GM21717 (cell line): Measurements from ENCODE around the gene ZCCHC7.
A peak's percentile ranks its signal among the peaks of the same experiment; 100 is the strongest.

Experiments
- ATAC-seq: cut with Tn5 transposase; IDR thresholded peaks from one replicate; pipeline ENCODE4 v1.9.1; 2021; ENCODE audit warnings: mild to moderate bottlenecking, moderate library complexity; ENCODE audit not compliant: unreplicated experiment

Gene ZCCHC7

DNA sequence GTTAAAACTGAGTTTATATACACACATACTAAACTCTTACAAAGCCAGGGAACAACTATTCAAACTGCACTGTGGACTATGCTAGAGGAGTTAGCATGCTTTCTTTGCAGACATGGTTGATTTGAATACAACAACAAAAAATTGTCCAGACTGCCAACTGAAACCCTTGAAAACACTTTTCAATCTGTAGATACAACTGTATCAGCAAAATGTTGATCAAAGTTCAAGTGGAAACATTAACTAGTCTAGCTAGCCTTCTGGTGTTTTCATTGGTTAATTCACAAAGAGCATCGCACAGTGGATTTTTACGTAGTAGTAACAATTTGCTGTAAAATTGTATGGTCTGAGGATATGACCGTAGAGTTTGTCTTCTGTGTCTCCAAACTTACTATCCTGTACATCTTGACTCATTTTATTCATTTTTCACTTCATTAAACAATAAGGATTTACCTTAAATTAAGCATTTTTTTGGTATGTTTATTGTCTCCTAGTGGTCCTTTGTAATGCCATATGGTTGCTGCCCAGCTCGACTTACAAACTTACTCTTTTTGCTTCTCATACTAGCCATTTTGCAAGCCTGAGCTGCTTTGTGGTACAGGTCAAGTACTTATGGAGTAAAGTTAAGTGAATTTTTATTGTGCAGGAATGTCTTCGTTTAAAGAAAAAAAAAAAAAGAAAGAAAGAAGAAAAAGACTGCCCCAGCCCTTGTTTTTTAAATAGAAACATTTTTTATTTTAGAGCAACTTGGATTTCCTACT, 123.4 kb downstream of the ZCCHC7 start:
- ATAC-seq, result no peak

- ATAC-seq, result no peak
These were observed 126.5 kb downstream of the ZCCHC7 start for GRCh38 chr9:37246826-37247225.

GRCh38 chr9:37248651-37249163, 128.3 kb downstream of the ZCCHC7 start:
- ATAC-seq, result no peak

DNA sequence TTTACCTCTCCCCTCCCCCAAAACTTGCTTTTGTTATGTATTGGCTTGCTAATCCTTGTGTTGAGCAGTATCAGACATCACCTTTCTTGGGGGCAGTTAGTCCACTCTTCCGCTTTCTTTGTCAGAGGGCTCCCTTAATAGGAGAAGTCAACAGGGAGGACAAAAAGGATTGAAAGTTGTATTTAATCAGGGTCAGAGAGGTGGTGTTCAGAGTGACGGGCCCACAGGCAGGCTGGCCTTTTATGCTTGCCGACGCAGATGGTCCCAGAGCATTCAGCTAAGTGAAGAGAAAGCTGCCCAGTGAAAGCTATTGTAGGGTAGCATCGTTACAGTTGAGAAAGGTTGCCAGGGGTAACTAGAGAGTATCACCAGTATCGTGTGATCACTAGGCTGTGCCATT, 131.1 kb downstream of the ZCCHC7 start:
- no peak for ATAC-seq

GRCh38 chr9:37253377-37253937, 133.1 kb downstream of the ZCCHC7 start:
- no peak for ATAC-seq

GRCh38 chr9:37255187-37255586, 134.8 kb downstream of the ZCCHC7 start:
- no peak for ATAC-seq

DNA sequence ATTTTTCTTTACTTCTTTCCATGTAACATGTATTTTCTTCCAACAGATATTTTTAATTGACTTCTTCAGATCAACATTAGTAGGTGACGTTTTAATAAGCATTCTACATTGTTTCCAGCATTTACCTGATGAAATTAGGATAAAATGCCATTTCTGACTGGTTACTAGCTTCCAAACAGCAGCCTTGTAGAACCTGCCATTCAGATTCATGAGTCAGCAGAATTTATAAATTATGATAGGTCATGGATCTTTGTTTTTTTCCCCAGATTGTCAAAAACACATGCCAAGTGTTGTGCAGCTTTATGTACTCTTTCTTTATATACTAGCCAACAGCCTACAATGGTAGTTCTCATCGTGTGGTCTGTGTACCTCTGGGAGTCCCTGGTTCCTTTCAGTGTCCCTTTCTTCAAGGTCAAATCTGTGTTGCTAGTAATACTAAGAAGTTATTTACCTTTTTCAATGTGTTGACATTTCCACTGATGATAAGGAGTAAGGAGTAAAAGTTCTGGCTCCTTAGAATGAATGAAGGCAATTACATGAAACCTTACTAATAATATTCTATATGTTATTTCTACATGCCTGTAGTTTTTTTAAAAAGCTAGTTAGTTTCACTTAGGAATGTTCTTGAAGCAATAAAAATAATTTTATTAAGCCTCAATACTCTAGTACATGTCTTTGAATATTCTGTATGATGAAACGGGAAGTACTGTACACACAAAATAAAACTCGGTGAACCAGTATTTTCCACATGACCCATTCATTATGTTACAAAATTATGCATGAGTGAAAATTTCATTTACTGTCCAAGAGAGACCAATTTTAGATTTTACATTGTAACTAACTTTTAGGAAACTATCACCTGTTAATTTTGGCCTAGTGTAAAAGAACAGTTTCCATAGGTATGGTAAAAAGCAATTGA, 135.8 kb downstream of the ZCCHC7 start:
- ATAC-seq, result no peak

DNA sequence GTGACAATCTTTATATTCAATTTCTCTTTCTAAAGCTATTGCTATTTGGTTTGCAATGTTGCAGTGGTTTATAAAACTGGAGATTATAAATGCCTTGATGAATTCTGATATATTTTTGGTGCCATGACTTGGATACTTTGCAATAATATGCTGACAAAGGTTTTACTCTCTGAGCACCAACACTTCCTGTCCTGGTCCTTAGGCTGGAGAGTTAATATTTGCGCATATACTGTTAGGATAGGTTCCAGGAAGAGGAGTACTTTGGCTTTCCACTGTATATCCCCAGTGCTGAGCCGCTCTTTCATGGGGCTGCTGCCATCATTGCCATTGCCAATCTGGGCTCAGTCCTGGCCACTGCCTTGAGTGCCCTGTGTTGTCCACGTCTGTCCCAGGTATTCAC, 139.6 kb downstream of the ZCCHC7 start:
- ATAC-seq, result no peak

GRCh38 chr9:37262410-37262809, 142.0 kb downstream of the ZCCHC7 start:
- ATAC-seq, result no peak

DNA sequence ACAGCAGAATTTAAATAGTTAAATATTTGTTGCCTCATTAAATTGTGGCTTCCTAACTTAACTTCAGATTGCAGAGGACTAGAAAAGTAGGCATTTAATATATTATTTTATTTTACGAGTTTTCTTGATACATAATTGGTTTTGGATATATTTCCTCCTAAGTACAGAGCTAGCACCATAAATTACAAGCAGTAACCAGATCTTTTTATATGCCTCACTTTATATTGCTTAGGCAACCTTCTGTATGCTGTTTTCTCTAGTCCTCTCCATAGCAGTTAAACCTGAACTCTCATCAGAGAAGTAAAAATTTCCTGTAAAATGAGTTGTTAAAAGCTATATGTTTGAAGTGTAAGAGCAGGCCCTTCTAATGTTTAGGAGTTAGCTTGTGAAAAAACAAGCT, 144.2 kb downstream of the ZCCHC7 start:
- no peak for ATAC-seq

DNA sequence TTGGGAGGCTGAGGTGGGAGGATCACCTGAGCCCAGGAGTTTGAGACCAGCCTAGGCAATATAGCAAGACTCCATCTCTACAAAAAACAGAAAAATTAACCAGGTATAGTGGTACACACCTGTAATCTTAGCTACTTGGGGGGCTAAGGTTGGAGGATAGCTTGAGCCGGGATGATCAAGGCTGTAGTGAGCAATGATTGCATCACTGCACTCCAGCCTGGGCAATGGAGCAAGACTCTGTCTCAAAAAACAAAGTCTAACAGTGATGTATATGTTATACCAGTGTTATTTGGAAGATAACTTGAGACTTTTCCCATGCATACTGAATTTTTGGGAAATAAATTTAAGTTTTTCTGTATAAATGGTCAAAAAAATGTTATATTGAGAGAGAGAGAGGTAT, 146.3 kb downstream of the ZCCHC7 start:
- no peak for ATAC-seq

GRCh38 chr9:37269221-37269620, 148.8 kb downstream of the ZCCHC7 start:
- ATAC-seq, result no peak

- ATAC-seq, result no peak
These were observed 151.3 kb downstream of the ZCCHC7 start for GRCh38 chr9:37271679-37272078.

DNA sequence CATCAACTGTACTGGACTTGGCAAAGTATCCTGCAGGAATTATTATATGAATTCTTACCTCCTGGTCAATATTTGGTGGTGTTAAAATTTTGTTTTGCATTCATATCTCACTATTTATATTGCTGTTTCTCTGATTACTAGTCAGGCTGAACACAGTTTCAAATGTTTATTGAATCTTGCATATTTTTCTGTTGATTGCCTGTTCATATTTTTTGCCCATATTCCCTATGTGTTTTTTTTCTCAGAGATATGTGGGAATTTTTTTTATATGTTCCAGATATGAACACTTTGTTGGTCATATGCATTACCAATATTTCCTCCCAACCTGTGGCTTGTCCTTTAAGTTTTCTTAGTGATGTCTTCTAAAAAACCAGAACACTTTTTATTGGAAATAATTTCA, 153.2 kb downstream of the ZCCHC7 start:
- no peak for ATAC-seq

GRCh38 chr9:37281541-37281940, 161.2 kb downstream of the ZCCHC7 start:
- ATAC-seq, result no peak

- ATAC-seq, result peak; percentile 52
These were observed 163.5 kb downstream of the ZCCHC7 start for GRCh38 chr9:37283730-37284325.

- ATAC-seq, result no peak
These were observed 164.3 kb downstream of the ZCCHC7 start for GRCh38 chr9:37284636-37285035.

DNA sequence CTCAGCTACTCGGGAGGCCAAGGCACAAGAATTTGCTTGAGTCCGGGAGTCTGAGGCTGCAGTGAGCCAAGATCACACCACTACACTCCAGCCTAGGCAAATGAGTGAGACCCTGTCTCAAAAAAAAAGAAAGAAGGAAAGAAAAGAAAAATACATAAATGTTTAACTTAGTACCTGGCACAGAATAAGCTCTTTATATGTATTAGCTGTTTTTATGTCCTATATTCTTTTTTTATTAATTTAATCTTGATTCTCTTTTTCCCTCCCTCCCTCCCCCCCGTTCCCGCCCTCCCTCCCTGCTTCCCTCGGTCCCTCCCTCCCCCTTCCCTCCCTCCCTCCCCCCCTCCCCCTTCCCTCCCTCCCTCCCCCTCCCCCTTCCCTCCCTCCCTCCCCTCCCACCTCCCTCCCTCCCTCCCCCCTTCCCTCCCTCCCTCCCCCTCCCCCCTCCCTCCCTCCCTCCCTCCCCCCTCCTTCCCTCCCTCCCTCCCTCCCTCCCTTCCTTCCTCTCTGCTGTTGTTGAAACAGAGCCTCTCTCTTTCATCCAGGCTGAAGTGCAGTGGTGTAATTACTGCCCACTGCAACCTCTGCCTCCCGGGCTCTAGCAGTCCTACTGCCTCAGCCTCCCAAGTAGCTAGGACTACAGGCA, 166.3 kb downstream of the ZCCHC7 start:
- no peak for ATAC-seq

DNA sequence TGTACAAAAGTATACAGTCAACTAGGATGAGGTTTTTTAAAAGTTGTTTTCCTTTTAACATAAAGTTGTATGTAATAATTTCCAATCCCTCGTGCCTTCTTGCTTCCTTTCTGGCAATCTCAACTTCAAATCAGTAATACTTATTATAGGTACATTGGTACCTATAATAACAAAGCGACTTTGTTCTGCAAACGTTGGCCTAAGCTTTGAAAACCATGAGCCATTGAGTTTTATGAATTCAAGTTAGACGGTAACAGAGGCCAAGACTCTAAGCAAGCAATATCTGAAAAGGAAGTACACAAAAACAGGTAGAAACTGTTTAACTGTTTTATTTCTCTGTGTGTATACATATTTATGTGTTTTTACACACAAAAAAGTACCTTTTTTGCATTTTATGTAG, 166.9 kb downstream of the ZCCHC7 start:
- ATAC-seq, result no peak

- no peak for ATAC-seq
These were observed 169.3 kb downstream of the ZCCHC7 start for GRCh38 chr9:37289631-37290030.
